H7 (cell line): ENCODE results near the gene IL10RA. TPM values are rescaled to one million over a fixed set of nuclear protein-coding genes. Genes with fewer than 3 reads are reported as not detected.

Source experiments
- DNase-seq: peaks from one replicate; pipeline ENCODE4 v3.0.0; 2012
- H3K27me3 ChIP-seq: 2 replicates; pipeline ENCODE4 v1.6.0; 2011; ENCODE audit warnings: mild to moderate bottlenecking, low read length; ENCODE audit not compliant: control insufficient read depth, insufficient read depth
- H3K36me3 ChIP-seq: replicated peaks from 2 replicates; pipeline ENCODE4 v1.5.1; 2011; ENCODE audit warnings: low read length; ENCODE audit not compliant: control insufficient read depth, insufficient read depth
- H3K4me3 ChIP-seq: 2 replicates; pipeline ENCODE4 v1.5.1; 2011; ENCODE audit warnings: low read depth, mild to moderate bottlenecking, control low read depth, low read length, moderate library complexity; ENCODE audit not compliant: insufficient read depth
- total RNA-seq: library from RNA; depleted of rRNA; stranded (reverse); fragments of >200 nt; shearing (Covaris generic); gene quantifications from 2 replicates; pipeline ENCODE4 v1.2.3, GENCODE V29; 2014

The IL10RA gene
- total RNA-seq, 1 experiment from 2014 or later = not detected

DNA sequence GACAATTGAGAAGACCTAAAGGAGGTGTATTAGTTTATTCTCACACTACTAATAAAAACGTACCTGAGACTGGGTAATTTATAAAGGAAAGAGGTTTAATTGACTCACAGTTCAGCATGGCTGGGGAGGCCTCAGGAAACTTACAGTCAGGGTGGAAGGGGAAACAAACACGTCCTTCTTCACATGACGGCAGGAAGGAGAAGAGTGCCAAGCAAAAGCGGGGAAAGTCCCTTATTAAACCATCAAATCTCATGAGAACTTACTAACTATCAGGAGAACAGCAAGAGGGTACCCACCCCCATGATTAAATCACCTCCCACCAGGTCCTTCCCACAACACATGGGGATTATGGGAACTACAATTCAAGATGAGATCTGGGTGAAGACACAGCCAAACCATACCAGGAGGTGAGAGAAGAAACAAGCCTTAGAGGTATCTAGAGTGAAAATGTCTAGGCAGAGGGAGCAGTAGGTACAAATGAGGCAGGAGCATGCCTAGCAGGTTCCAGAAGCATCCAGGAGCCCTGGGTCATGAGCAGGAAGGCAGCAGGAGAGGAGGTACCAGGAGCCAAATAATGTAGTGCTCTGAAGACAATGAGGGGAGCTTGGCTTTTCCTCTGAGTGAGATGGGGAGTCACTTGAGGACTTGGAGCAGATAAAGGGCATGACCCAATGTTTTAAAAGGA is 31.6 kb downstream of the IL10RA start:
- no peaks in the 10 kb centered on the region for H3K36me3 ChIP-seq
- DNase-seq = no peak
- H3K4me3 ChIP-seq = no peak overlapping the region
- no peaks in the 10 kb centered on the region for H3K27me3 ChIP-seq

DNA sequence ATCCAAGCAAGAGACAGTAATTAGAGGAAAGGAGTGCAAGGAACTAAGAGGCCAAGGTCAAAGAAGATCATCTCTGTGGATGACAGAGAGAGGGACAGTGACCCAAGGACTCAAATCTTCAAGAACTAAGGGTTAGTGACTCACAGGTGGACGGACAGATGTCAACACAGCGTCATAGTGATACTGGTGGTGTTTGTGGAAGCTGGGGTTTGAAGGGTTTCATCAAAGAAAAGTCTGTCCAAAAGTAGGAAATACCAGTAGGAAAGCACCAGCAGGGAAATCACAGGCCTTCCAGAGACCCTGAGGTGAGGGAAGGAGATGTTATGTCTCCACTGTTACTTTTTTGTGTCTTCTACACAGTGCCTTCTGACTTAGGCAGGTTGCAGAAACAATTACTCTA is 32.2 kb downstream of the IL10RA start:
- no peak for DNase-seq
- no peaks in the 10 kb centered on the region for H3K27me3 ChIP-seq
- no peak overlapping the region for H3K4me3 ChIP-seq
- H3K36me3 ChIP-seq = no peaks in the 10 kb centered on the region

DNA sequence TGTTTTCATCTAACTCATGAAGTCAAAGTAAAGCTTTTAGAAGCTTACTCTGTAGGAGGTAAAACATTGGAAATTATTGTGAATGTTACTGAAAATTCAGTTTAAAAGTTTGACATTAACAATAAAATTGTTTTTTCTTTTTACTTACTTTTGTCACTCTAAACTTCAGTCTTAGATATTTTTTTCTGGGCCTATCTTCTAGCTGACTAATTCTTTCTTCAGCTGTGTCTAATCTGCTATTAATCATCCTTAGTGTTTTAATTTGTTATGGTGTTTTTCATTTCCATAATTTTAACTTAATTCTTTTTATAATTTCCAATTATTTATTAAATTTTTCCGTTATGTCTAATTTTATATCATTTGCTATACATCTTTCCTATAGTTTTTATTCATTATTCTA is 35.0 kb downstream of the IL10RA start:
- no peak overlapping the region for H3K4me3 ChIP-seq
- no peak for DNase-seq
- H3K36me3 ChIP-seq = no peaks in the 10 kb centered on the region
- H3K27me3 ChIP-seq = no peaks in the 10 kb centered on the region

- Histone ChIP-seq H3K27me3 (no peaks in the 10 kb centered on the region), H3K36me3 (no peaks in the 10 kb centered on the region), H3K4me3 (no peak overlapping the region)
- DNase-seq = no peak
Measured at GRCh38 chr11:118027694-118028093, 41.5 kb downstream of the IL10RA start.

DNA sequence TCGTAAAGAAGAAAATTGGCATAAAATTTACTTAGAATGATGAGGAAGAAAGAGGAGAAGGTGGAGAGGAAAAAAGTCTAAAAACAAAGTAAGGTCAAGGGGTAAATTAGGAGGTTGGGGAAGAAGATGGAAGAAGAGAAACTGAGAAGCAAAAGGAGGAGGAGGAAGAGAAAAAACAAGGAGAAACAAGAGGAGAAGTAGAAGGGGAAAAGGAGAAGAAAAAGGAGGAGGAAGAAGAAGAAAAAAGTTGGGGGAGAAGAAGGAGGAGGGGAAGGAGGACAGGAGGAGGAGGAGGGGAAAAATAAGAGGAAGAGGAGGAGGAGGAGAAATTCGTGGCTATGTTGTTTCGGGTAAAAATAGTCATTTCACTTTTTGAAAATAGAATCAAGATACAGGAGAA is 42.4 kb downstream of the IL10RA start:
- H3K4me3 ChIP-seq = no peak overlapping the region
- H3K36me3 ChIP-seq = no peaks in the 10 kb centered on the region
- H3K27me3 ChIP-seq = no peaks in the 10 kb centered on the region
- no peak for DNase-seq

DNA sequence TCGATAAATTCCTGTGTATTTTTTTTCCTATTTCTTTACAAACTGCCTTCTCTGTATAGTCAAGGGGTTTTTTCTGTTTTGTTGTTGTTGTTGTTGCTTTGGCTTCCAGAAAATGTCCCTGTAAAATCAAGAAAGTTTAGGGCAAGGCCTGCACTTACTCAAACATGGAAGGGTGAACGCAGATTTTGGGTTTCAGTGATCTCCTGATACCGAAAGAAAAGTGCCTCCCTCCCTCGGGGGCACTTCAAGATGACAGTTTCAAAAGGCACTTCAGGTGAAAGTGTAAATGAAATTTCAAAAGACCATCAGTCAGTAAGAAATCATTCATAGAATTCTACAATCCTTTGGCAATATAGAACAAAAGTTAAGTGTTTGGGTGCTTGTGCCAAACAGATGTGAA is 47.2 kb downstream of the IL10RA start:
- DNase-seq = no peak
- Histone ChIP-seq H3K4me3 (no peak overlapping the region), H3K27me3 (no peaks in the 10 kb centered on the region), H3K36me3 (no peaks in the 10 kb centered on the region)

GRCh38 chr11:118042141-118042540 is 55.9 kb downstream of the IL10RA start:
- Histone ChIP-seq H3K27me3 (no peaks in the 10 kb centered on the region), H3K36me3 (no peaks in the 10 kb centered on the region), H3K4me3 (no peak overlapping the region)
- DNase-seq = no peak

GRCh38 chr11:118042796-118043195 is 56.6 kb downstream of the IL10RA start:
- no peak overlapping the region for H3K4me3 ChIP-seq
- no peaks in the 10 kb centered on the region for H3K36me3 ChIP-seq
- no peak for DNase-seq
- H3K27me3 ChIP-seq = no peaks in the 10 kb centered on the region

DNA sequence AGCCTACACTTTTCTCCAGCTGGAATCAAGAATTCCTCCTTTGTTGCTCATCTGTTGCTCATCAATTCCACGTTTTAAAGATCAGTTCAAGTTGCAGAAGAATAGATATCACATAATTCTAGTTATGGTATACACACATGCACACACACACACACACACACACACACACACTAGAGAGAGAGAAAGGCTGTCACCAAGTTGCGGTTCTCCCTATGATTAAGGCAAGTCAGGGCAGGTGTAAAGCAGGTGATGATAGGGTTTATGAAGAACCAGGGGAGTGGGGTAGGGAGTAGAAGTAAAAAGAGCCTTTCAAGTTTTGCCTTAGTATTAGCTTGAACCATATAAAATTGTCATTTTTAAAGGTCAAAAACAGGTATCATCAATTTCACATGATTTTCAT is 59.0 kb downstream of the IL10RA start:
- Histone ChIP-seq H3K27me3 (no peaks in the 10 kb centered on the region), H3K36me3 (no peaks in the 10 kb centered on the region), H3K4me3 (no peak overlapping the region)
- no peak for DNase-seq

DNA sequence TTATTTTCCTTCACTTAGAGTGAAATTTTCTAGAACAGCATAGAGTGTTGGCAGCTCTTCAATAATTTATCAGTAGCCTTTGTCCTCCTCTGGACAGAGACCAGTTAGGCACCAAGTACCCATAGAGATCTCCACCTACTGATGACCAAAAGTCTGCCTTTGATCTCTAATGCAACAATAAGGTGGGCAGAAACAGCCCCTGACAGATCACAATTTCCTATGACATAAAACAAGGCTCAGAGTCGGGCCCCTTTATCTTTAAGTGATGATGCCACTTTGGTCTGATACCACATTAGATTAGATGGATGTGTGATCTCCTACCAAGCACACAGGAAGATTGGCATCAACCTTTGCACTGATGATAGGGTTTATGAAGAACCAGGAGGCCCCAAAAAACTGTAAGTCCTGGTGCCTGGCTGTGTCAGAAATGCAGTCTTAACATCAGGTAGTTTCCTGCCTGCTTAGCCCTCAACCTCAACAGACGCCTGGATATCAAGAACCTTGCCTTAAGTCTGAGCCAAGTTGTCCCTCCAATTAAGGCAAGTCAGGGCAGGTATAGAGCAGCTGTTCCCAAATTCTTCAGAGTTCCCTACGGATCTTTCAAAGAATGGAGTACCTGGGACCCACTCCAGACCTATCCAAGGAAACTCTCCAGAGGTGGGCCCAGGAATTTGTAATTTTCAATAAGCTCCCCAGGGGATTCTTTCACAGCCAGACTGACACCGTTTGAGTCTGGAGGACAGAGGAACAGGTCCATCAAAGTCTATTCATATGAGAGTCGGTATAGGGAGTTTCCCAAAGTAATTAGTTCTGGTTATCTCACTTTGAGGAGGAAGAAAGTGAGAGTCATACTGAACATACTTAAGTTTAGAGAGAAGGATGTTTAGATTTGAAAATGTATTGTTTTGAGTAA is 60.1 kb downstream of the IL10RA start:
- no peak for DNase-seq
- H3K27me3 ChIP-seq = no peaks in the 10 kb centered on the region

DNA sequence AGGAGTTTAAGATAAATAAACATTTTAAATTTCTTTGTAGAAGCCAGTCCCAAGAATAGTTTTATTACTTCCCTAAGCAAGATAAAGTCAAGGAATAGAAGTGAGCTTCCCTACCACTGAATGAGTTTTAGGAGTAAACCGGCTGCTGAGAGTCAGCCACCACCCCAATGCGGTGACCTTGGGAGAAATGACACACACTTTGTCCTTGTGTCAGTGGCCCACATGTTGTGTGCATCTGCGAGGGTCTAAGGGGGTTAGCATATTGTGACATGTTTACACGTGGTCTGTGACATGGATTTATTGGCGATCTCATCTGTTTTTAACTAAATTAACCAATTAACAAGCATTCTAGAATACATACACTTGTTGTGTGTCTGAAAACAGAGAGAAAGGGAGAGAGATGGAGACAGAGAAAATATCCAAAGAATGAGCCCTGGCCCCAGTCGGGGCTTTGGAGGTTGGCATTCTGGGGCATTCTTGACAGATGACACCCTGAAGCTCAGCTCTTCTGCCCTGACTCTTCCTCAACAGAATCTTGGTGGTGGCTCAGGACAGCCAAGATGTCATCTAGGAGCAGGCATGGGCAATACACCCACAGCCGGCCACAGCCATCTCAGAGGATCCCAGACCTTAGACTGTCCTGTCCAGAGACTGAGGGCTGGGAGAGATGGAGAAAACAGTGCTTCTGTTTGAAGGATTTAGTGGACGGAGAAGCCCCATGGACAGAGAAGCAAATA is 60.9 kb downstream of the IL10RA start:
- no peak for DNase-seq
- H3K36me3 ChIP-seq = no peaks in the 10 kb centered on the region
- no peaks in the 10 kb centered on the region for H3K27me3 ChIP-seq
- no peak overlapping the region for H3K4me3 ChIP-seq

More for the DNA sequence above, 60.1 kb downstream of the IL10RA start:
- no peak overlapping the region for H3K4me3 ChIP-seq
- no peaks in the 10 kb centered on the region for H3K36me3 ChIP-seq

- Histone ChIP-seq H3K36me3 (no peaks in the 10 kb centered on the region), H3K27me3 (no peaks in the 10 kb centered on the region), H3K4me3 (no peak overlapping the region)
- no peak for DNase-seq
Measured at GRCh38 chr11:118047749-118048148, 61.6 kb downstream of the IL10RA start.

- no peak for DNase-seq
- Histone ChIP-seq H3K36me3 (no peaks in the 10 kb centered on the region), H3K4me3 (no peak overlapping the region), H3K27me3 (no peaks in the 10 kb centered on the region)
Measured at GRCh38 chr11:118048472-118049370, 62.5 kb downstream of the IL10RA start.

DNA sequence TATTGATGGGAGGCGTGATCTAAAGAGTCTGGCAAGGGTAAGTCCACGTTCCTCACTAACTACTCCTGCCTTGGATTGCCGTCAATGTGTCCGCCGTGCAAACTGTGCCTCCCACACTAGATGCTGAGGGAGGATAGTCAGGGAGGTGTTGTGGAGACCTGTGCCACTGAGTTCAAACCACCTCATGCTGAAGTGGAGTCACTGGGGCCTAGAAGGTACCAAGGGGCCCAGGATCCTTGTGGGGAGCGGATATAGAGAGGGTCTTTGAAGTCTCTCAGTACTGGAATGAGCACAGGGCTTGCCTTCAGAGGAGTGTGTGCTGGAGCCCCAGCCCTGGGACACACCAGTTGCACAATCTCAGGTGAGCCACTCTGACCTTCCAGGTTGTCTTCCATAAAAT is 63.6 kb downstream of the IL10RA start:
- H3K36me3 ChIP-seq = no peaks in the 10 kb centered on the region
- no peak overlapping the region for H3K4me3 ChIP-seq
- DNase-seq = no peak
- no peaks in the 10 kb centered on the region for H3K27me3 ChIP-seq
